Eye (tissue), 1 donor: ENCODE data around the gene BMPR2.

Experiments
- DNase-seq: peaks from one replicate; pipeline ENCODE4 v3.0.0-alpha.2; 2015

Gene BMPR2

DNA sequence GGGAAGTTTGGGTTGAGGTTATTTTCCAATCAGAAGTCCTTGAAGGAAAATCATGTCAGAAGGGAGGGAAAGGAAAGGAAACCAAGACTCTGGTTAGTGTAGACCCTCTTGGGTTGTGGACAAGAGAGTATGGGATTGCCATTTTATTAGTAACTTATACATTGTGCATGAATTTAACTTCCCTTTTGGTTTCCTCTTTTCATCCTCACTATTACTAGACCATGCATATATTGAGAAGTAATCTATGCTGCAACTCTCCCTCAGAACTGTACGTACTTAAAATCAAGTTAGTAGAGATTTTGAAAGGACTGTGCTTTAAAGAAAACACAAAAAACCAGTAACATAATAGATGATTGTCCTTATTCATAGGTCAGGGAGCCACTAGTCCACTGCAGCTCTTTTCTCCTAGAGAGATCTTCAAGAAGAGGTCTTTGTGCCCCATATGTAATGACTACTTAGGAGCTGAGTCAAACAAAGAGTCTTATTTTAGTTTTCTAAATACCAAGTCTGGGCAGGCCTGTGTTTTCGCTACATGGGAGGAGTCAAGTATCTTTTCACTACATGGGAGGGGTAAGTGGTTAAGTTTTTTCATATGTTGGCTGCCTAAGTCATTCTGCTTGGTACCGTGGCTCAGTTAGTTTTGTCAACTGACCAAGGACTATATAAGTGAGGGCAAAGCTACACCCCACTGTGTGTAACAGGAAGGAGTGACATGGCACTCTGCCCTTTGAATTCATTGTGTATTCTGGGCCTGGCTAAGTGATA, 233.4 kb downstream of the BMPR2 start:
- DNase-seq, result no peak

DNA sequence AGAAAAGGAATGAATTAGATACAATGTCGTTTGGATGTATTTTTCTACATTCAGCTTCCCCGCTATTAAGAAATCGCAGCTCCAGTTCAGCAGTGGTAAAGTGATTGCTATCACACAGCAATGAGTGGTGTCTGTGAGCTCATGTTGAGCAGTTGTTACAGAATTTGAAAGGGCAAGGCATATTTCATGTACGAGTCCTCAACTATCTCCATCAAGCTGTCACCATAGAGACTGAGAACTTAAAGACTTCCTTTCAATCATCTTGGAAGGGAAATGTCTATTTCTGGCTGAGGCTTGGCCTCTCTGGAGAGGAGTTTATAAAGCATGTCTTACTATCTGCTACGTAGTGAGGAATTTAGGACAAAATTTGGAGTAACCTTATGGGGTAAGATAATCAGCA, 234.3 kb downstream of the BMPR2 start:
- no peak for DNase-seq

DNA sequence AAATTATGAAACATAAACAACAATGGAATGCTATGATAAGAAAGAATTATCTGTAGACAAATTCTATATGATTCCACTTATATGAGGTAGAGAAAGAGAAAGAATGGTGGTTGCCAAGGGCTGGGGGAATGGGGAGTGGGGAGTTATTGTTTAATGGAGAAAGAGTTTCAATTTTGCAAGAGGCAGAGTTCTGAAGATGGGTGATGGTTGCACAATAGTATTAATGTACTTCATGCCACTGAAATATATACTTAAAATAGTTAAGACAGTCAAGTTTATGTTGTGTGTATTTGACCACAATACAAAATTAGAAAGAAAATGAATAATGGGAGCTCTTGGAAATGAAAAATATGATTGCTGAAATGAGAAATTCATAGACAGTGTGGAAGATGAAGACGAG, 236.0 kb downstream of the BMPR2 start:
- no peak for DNase-seq

DNA sequence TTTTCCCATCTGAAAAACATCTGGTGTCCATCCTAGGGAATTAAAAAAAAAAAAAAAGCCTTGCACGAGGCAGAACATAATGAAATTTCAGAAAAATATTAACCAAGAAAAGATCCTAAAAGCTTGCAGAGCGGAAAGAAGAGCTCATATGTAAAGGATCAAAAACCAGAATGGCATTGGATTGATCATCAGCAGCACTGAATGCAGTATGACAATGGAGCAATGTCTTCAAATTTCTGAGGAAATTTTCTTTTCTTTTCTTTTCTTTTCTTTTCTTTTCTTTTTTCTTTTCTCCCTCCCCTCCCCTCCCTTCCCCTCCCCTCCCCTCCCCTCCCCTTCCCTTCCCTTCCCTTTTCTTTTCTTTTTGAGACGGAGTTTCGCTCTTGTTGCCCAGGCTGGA, 237.4 kb downstream of the BMPR2 start:
- no peak for DNase-seq
